Smooth muscle cell (in vitro differentiated cells): ENCODE results near the gene BCAT1. TPM values are rescaled to one million over a fixed set of nuclear protein-coding genes. Genes with fewer than 3 reads are reported as not detected.

Experiments used
- DNase-seq: peaks from one replicate; lab custom pipeline; 2025; ENCODE audit not compliant: unreplicated experiment; lab: John Stamatoyannopoulos, UW
- H2AFZ ChIP-seq: fragments of 200-600 bp; sonication (generic); 2 replicates; pipeline ENCODE4 v1.6.0; 2016; ENCODE audit warnings: antibody characterized with exemption, low read depth, mild to moderate bottlenecking
- H3F3A ChIP-seq: fragments of 200-600 bp; sonication (generic); 2 replicates; pipeline ENCODE4 v1.6.0; 2017; ENCODE audit warnings: antibody characterized with exemption, low read depth
- H3K27ac ChIP-seq: fragments of 200-600 bp; sonication (generic); 2 replicates; pipeline ENCODE4 v1.5.1; 2016; ENCODE audit warnings: low read depth, mild to moderate bottlenecking
- H3K27me3 ChIP-seq: fragments of 200-600 bp; sonication (generic); 2 replicates; pipeline ENCODE4 v1.6.1; 2016; ENCODE audit warnings: low read depth, mild to moderate bottlenecking
- H3K36me3 ChIP-seq: fragments of 200-600 bp; sonication (generic); 2 replicates; pipeline ENCODE4 v1.5.1; 2016; ENCODE audit warnings: low read depth
- H3K4me1 ChIP-seq: fragments of 200-600 bp; sonication (generic); 2 replicates; pipeline ENCODE4 v1.5.1; 2016; ENCODE audit warnings: low read depth
- H3K4me2 ChIP-seq: fragments of 200-600 bp; sonication (generic); 2 replicates; pipeline ENCODE4 v1.6.0; 2016; ENCODE audit warnings: mild to moderate bottlenecking
- H3K4me3 ChIP-seq: fragments of 200-600 bp; sonication (generic); 2 replicates; pipeline ENCODE4 v1.5.1; 2016; ENCODE audit warnings: mild to moderate bottlenecking
- H3K79me2 ChIP-seq: fragments of 200-600 bp; sonication (generic); 2 replicates; pipeline ENCODE4 v1.6.0; 2016; ENCODE audit warnings: low read depth, mild to moderate bottlenecking
- H3K9ac ChIP-seq: fragments of 200-600 bp; sonication (generic); 2 replicates; pipeline ENCODE4 v1.6.0; 2016; ENCODE audit warnings: low read depth
- H3K9me3 ChIP-seq: fragments of 200-600 bp; sonication (generic); replicated peaks from 2 replicates; pipeline ENCODE4 v1.5.1; 2016; ENCODE audit warnings: low read depth
- H4K20me1 ChIP-seq: fragments of 200-600 bp; sonication (generic); 2 replicates; pipeline ENCODE4 v1.6.0; 2016; ENCODE audit warnings: low read depth
- CTCF ChIP-seq: fragments of 200-600 bp; sonication (generic); IDR thresholded peaks from 2 replicates; pipeline ENCODE4 v1.5.1; 2017; ENCODE audit warnings: borderline replicate concordance, mild to moderate bottlenecking, antibody characterized with exemption; ENCODE audit not compliant: insufficient read depth, poor library complexity, severe bottlenecking
- WGBS: methylation state at CpG from one replicate; pipeline ENCODE4 v1.1.7; 2016; ENCODE audit warnings: low lambda C conversion rate; 5-methylcytosine and 5-hydroxymethylcytosine counted together
- polyA plus RNA-seq: library from polyadenylated mRNA; unstranded; fragments of >200 nt; fragmentation: Nextera tagmentation; extraction: Ambion mirVana; gene quantifications from 2 replicates; pipeline ENCODE4 v1.2.1, GENCODE V29; 2016
- total RNA-seq: library from RNA; depleted of rRNA; stranded (reverse); fragments of >200 nt; gene quantifications from 2 replicates; pipeline ENCODE4 v1.2.3, GENCODE V29; 2014

BCAT1 gene
- total and polyA plus RNA-seq, 2 experiments from 2014 or later: 78.2 to 174 TPM

- H3K36me3 ChIP-seq: no peaks in the 10 kb centered on the region
- H4K20me1 ChIP-seq: no peaks in the 10 kb centered on the region
- H3K4me2 ChIP-seq: peak overlapping the region; percentile 15
- H3K4me3 ChIP-seq: no peak overlapping the region
- no peak for TF ChIP-seq CTCF
- H3K4me1 ChIP-seq: peaks cover 34% of the 10 kb centered on the region
- peak overlapping the region; percentile 1 for H3K9ac ChIP-seq
- no peaks in the 10 kb centered on the region for H3K9me3 ChIP-seq
- no peak for DNase-seq
- H3K79me2 ChIP-seq: no peaks in the 10 kb centered on the region
- peak overlapping the region; percentile 89 for H3K27ac ChIP-seq
- WGBS: 72% methylated on average over 1 of the region's 1 CpG
- H3K27me3 ChIP-seq: no peaks in the 10 kb centered on the region
- peaks cover 21% of the 10 kb centered on the region for H3F3A ChIP-seq
- peak overlapping the region; percentile 46 for H2AFZ ChIP-seq
Observed at GRCh38 chr12:24760162-24760561, 188.7 kb downstream of the BCAT1 start.

Other genes with a start within 250 kb of the BCAT1 start
- gene DNAI7, start 246.1 kb upstream of the BCAT1 start, total RNA-seq: not detected in 2 replicates
- not detected in 2 replicates for gene DNAI7, start 246.1 kb upstream of the BCAT1 start, polyA plus RNA-seq
- 18.6 and 20.4 TPM in 2 replicates for gene ETFRF1, start 246.1 kb upstream of the BCAT1 start, total RNA-seq
- gene ETFRF1, start 246.1 kb upstream of the BCAT1 start, polyA plus RNA-seq: 11.2 and 14.9 TPM in 2 replicates